Amygdala (tissue), 56 donors: Measurements from ENCODE around the gene CLCN5.

Experiments used
- DNase-seq, 56 donors: peaks; one replicate each; lab custom pipeline; 2025; lab: John Stamatoyannopoulos, UW

Gene CLCN5

DNA sequence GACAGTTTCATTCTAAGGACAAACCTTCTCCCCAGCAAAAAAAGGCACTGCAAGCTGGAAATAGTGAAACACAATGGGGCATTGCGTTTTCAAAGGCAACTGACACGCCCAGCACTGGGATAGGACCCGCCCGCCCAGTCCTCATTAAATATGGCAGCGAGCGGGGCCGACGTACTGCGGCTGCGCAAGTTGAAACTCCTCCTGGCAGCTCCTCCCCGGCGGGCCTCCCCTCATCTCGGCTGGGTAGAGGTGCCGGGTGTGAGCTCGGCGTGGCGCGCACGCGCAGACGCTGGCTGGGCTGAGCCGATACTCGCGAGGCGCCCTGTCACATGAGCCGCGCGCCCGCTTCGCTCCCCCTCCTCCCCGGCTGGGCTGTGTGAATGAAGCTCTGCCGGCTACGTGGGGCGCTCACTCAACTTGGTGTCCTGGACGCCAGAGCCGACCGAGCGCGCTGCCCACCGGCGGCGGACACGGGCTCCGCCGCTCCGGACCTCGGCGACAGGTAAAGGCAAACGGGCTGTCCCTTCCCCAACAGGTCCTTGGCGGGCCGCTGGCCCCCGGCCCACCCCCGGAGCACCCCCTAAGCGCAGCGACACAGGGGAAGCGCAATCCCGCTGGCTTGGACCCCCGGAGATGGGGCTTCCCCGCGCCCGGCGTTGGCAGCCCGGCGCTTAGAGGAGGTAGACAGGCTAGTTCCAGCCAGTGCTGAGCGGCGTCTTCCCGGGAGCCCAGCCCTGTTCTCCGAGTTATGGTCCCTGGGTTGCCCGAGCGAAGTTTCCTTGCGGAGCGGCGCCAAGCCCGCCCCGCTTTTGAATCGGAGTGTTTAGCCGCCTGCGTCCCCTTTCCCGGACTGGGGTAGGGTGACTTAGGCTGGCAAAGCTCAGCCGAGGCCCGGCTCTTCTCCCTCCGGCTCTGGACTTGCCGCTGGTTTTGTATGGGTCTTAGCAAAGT lies at the start of gene CLCN5:
Gene CLCN5, plus strand, starts transcription at position 306 of the 951 bp plus-strand sequence. CDS start 2,703 bp downstream, outside the sequence.
- peak; percentile 17 to 94 (median 84) for DNase-seq

DNA sequence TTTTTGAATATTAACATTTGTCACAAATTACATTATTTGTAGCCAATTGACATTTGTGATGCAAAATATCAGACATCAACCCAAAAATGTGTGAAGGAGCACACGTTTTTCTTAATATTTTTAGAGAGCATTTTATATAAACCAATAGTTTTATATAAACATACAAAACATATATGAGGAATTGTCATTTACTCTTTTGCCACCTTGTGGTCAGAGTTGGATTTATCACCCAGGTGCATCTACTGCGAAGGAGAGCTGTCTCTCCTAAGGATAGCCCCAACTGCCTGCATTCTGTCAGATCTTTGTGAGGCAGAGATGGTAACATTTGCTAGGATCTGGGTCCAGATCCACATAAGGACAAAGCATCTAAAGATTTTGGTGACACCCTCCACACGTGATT lies 45.6 kb upstream of the CLCN5 start:
- peak in 11 of 56 donors; percentile 0 to 14 (median 1) for DNase-seq

DNA sequence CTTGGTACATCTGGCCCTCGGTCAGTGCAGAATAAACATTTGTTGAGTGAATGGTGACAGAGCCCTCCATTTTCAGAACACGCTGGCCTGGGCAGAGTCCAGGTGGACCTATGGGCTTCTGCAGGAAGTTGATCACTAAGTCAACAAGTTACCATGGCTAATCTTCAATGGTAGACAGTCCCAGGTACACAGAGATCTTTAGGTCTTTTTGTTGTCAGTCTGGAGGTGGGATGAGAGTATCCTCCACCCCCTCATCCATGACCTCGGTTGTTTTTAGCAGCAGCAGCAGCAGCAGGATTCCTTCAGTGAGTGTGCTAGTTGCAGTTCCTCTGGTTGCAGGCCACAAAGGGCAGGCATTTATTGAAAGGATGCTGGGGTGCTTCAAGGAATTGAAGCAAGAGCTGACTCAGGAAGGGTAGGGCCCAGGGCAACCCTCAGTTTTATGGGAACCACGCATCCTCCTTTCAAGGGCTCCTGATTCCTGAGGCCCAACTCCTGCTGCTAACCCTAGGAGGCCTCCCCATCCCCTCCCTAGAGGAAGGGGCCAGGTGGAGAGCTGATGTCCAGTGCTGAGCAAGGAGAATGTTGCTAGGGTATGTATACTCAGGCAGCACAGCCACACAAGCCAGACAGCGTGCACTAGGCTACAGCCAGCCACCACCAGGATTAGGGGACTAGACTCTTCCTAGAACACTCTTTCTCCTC lies 44.8 kb upstream of the CLCN5 start:
- peak in 1 of 56 donors; percentile 0 for DNase-seq

DNA sequence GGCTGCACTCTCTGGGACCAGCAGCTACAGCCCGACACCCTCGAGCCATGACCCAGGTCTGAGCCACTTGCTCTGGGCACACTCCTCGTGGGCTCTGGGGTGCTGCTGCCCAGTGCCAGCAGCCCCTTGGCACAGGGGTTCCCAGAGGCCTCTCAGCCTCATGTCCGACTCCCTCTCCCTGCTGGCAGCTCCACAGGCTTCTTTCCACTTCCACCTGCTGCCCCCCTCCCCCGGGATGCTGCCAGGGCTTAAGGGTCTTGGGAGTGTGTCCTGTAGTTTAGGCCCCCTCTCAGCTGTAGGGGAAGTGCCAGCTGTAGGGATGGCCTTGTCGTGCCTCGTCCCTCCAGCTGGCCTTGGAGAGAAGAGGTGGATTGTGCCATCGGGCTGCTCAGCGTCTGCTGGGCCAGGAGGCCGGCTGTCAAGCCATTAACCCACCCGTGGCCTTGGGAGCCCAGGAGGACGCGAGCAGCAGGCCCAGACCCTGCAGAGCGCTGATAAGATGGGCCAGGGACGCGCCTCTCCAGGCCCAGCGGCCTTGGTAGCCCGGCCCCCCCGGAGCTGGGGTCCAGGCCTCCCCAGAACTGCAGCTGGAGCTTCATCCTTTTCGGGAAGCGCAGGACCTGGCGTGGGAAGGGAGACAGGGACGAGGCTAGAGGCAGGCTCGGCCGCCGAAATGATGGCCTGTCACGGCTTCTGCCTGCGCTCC lies 44.1 kb upstream of the CLCN5 start:
- peak in 15 of 56 donors; percentile 3 to 47 (median 16) for DNase-seq

DNA sequence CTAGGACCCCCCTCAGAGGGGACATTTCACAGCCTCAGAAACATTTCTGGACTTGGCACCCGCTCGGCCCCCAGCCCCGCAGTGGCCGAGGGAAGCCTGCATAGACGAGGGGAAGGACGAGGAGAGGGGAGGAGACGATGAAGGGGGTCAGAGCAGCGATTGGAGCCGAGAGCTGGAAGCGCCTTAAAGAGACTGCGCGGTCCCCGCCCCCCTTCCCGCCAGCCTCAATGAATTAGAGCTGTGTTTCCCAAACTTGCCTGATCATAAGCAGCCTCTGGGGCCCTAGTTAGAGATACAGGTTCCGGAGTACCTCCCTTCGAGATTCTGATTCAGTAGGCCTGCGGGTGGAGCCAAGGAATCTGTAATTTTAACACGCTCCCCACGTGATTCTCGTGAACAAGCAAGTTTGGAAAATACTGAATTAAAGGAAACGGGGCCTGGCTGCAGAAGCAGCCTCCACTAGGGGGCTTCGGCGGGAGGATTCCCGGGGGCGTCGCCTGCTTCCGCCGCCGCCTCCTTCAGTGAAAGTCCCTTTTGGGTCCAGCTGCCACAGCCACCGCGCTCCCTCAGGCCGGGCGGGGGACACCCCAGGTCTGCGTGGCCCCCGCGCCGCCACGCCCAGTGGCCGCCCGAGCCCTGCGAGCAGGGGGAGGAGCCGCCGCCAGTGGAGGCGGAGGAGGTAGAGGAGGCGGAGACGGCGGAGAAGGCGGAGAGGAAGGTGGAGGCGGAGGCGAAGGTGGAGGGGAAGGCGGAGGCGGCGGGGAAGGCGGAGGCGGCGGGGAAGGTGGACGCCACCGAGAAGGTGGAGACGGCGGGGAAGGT lies 43.4 kb upstream of the CLCN5 start, which contains the start of gene USP27X:
Gene USP27X, plus strand, starts transcription at position 651 of the 822 bp plus-strand sequence. CDS start 824 bp downstream, outside the sequence.
- DNase-seq: peak in 55 of 56 donors; percentile 26 to 89 (median 66)

DNA sequence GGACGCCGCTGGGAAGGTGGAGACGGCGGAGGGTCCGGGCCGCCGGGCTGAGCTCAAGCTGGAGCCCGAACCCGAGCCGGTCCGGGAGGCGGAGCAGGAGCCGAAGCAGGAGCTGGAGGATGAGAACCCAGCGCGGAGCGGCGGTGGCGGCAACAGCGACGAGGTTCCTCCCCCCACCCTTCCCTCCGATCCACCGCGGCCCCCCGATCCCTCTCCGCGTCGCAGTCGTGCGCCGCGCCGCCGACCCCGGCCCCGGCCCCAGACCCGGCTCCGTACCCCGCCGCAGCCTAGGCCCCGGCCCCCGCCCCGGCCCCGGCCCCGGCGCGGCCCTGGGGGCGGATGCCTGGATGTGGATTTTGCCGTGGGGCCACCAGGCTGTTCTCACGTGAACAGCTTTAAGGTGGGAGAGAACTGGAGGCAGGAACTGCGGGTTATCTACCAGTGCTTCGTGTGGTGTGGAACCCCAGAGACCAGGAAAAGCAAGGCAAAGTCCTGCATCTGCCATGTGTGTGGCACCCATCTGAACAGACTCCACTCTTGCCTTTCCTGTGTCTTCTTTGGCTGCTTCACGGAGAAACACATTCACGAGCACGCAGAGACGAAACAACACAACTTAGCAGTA lies 42.6 kb upstream of the CLCN5 start:
- DNase-seq: peak in 7 of 56 donors; percentile 0 to 48 (median 22)

DNA sequence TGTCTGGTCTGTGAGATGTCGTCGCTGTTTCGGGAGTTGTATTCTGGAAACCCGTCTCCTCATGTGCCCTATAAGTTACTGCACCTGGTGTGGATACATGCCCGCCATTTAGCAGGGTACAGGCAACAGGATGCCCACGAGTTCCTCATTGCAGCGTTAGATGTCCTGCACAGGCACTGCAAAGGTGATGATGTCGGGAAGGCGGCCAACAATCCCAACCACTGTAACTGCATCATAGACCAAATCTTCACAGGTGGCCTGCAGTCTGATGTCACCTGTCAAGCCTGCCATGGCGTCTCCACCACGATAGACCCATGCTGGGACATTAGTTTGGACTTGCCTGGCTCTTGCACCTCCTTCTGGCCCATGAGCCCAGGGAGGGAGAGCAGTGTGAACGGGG lies 41.7 kb upstream of the CLCN5 start:
- no peak for DNase-seq

DNA sequence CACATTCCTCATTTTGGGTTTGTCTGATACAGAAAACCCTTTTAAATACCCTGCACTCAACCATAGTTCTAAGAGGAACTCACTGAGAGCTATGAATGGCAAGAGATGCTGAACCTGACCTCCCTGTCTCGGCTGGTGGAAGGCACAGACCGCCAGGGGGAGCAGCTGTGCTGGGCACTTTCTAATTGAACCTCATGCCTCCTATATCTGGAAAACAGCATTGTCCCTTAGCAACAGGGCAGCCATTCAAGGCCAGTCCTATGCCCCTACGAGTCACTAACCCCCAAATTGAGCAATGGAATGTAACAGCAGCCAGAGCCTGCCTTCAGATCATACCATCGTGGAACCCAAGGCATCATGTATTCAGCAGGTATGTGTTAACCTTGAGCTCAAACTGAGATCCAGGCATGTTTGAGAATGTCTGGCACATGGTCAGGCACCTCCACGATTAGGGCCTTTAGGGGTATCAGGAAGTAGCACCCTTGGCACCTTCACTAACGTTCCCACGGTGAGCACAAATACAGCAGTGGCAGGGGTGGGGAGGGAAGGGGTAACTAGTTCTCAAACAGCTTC lies 38.0 kb upstream of the CLCN5 start:
- DNase-seq: peak in 29 of 56 donors; percentile 0 to 61 (median 6)

DNA sequence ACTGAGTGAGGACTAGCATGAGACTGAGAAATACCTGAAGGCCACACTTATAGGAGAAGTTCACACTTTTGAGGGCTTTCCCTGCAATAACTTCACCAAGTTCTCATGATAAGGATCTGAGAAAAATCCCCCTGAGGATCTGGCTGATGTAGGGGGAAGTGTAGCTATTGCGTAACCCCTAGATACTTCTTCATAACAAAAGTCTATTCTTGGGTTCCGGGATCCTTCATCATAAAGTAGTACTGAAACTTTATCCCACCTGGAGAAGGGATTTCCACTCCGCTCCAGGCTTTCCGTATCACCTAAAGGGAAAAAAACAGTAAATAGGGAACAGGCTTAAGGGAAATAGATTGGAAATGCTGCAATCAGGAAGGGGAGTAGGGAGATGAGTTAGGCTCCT lies 29.9 kb upstream of the CLCN5 start:
- no peak for DNase-seq

DNA sequence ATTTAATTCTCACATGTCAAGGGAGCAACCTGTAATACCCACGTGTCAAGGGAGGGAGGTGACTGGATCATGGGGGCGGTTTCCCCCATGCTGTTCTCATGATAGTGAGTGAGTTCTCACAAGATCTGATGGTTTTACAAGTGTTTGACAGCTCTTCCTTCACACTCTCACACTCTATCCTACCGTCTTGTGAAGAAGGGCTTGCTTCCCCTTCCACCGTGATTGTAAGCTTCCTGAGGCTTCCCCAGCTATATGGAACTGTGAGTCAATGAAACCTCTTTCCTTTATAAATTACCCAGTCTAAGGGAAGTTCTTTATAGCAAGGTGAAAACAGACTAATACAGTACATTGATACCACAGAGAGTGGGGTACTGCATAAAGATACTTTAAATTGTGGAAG lies 25.4 kb upstream of the CLCN5 start:
- no peak for DNase-seq

DNA sequence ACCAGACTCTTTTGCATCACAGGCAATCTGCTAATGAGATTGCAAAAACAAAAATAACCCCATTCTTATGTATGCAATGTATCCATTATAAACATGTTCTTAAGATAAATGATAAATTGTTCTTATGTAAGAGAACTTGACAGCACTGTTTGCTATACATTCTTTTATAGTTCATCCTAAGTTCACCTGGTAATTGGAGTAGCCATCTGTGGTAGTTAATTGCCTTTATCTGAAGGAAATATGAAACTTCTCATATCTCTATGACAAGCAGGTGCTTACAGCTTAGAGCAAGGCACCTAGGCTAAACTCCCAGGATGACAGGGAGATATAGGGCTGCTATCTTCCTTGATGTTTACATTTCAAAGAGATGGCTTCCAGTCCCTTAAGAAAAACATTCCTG lies 21.3 kb upstream of the CLCN5 start:
- no peak for DNase-seq

DNA sequence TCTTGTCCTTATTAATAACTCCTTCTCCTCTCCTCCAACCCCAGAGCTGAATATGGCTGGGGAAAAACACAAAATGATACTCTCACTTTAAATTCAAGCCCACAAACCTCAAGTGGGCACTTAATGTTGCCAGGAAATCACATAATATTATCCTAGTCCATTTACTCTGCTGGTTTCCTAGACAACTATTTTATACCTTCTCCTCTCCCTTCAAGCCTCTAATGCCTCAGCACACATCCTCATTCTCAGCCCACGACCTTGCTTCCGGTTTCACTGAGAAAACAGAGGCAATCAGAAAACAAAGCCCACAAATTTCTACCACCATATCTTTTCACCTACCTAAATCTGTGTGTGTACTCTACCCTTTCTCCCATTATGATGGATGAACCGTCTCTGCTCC lies 12.1 kb upstream of the CLCN5 start:
- DNase-seq: no peak

DNA sequence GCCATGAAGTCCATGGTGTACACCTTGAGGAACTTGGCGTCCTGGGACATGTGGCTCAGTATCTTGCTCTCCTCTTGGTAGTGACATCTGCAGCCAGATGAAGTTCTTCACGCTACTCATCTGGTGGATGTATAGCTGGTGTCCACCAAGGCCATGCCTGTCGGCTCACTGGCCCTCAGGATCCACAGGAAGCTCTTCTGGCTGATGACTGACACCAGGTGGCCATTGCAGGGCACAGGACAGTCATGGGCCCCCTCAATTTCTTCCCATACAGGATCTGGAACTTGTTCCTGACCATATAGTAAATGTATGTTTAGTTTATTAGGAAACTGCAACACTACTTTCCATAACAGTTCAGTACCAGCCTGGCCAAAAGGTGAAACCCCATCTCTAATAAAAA lies 10.3 kb upstream of the CLCN5 start:
- no peak for DNase-seq

DNA sequence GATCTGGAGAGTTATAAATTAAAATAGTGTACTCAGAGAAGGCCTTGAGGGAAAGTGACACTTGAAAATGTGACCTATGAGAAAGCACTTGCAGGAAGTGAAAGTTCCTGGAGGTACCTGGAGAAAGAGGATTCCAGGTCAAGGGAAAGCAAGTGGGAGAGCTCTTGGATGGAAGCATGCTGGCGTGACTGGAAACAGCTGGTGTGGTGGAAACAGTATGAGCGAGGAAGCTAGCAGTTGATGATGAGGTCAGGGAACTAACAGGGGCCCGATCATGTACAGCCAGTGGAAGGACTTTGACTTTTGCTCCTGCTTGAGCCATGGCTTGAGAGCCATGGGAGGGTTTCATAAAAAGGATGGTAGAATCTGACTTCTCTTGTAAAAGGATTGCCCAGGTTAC lies 9.5 kb upstream of the CLCN5 start:
- DNase-seq: no peak

DNA sequence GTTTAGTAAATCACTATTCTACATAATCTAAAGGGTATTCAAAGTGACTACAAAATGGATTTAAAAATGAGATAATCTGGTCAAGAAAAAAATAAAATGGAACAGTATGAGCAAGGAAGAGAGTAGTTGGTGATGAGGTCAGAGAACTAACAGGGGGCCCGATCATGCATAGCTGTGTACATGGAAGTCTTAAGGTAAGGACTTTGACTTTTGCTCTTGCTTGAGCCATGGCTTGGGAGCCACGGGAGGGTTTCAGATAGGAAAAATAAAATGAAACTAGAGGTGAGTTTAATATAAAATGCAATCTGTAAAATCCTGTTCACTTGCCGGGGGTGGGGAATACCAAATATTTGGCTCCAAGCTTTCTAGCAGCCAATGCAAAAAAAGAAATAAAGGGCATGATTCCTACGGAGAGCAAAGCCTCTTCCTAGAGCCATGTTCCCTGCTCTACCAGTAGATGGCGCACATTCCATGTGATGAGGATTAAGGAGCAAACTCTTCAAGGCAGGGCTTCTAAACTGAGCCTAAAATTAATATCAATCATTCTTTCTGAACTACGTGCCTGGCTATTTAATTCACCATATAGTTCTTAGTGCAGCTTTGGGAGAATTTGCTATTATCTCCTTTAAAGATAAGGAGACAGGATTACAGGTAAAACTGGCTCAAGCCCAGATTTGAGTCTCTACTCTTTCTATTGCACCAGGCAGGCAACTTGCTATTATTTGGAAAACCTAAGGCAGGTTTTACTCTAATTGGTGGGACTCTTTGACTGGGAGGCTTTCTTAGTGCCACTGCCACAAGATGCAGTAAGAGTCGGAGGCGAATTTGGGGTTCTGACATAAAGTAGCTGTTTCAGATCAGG lies 6.8 kb upstream of the CLCN5 start:
- DNase-seq: peak in 19 of 56 donors; percentile 0 to 37 (median 2)

DNA sequence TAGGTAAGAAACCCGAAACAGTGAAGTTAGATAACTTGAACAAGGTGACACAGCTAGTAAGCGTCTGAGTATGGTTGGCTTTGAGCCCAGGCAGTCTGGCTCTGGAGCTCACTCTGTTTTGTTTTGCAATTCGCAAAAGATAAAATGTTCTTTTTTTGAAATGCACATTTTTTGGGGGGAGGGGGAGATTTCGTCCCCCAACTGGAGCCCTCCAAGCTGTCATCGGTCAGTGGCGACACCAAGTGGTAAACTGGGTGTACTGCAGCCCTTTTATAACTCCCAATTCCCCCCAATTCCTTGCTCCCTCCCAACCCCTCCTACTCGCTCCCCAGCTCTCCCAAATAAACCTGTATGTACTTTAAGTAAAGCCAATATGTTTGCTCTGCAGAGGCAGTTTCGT lies 2.8 kb upstream of the CLCN5 start:
- DNase-seq: peak in 13 of 56 donors; percentile 0 to 49 (median 2)

DNA sequence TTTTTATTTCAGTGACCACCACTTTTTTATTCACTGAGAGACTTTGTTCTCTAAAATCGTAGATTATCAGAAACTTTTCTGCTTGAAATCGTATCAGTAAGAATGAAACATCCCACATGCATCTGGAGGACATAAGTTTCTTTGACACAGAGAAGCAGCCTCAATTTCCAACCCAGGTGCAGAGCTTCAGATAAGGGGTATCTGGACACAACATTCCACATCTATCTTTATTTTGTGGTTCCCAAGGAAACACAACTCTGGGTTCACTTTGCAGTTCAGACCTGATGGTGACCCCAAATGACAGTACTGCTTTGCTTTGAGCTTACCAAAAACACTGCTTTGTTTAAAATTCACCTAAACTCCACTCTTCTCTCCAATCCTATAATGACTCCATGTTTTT lies 1.3 kb upstream of the CLCN5 start:
- no peak for DNase-seq

DNA sequence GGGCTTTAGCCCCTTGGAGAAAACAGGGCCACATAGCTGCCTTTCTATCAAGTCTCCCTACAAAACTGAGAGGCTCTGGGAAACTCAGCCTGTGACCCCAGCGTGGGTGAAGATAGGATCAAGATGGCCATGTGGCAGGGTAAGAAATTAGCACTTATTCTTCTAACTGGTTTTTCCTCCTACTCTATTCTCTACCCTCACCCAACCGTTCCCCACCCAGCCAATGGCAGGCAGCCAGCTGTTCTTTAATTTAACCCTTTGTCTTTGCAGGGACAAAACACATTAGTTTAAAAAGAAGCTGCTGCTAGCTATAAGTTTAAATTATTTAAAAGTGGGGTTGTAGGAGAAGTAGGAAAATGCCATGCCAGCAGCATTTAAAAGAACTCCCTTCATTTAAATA lies 2.8 kb downstream of the CLCN5 start:
- no peak for DNase-seq
